Trophoblast cell (in vitro differentiated cells and primary cell): ENCODE results near the gene ASIC1.

Experiments
- DNase-seq, 2 donors: peaks; one replicate each; pipeline ENCODE4 v3.0.0-alpha.2; 2016
- H2AFZ ChIP-seq: 2 replicates; pipeline ENCODE4 v1.6.1; 2013; ENCODE audit warnings: low read length, moderate library complexity, mild to moderate bottlenecking; ENCODE audit not compliant: insufficient read depth, poor library complexity
- H2AK5ac ChIP-seq: 2 replicates; pipeline ENCODE4 v1.6.1; 2013; ENCODE audit warnings: mild to moderate bottlenecking, low read length
- H2BK120ac ChIP-seq: 2 replicates; pipeline ENCODE4 v1.6.1; 2013; ENCODE audit warnings: low read length, mild to moderate bottlenecking, moderate library complexity; ENCODE audit not compliant: insufficient read depth, poor library complexity
- H2BK12ac ChIP-seq: 2 replicates; pipeline ENCODE4 v1.6.1; 2013; ENCODE audit warnings: mild to moderate bottlenecking, low read length, moderate library complexity
- H2BK5ac ChIP-seq: 2 replicates; pipeline ENCODE4 v1.6.1; 2013; ENCODE audit warnings: low read length, low read depth, moderate library complexity, mild to moderate bottlenecking; ENCODE audit not compliant: poor library complexity
- H3K14ac ChIP-seq: 2 replicates; pipeline ENCODE4 v1.6.1; 2013; ENCODE audit warnings: mild to moderate bottlenecking, low read length
- H3K18ac ChIP-seq: 2 replicates; pipeline ENCODE4 v1.6.1; 2013; ENCODE audit warnings: mild to moderate bottlenecking, low read length
- H3K23ac ChIP-seq: 2 replicates; pipeline ENCODE4 v1.6.1; 2013; ENCODE audit warnings: low read length
- H3K27ac ChIP-seq: 2 replicates; pipeline ENCODE4 v1.5.1; 2013; ENCODE audit warnings: low read depth, mild to moderate bottlenecking, inconsistent platforms, low read length, moderate library complexity
- H3K27me3 ChIP-seq: 2 replicates; pipeline ENCODE4 v1.6.1; 2013; ENCODE audit warnings: inconsistent platforms, mild to moderate bottlenecking, low read length, moderate library complexity; ENCODE audit not compliant: insufficient read depth
- H3K36me3 ChIP-seq, 2 experiments: 1 replicate in 1 of 2; 2 replicates in 1 of 2; pipeline ENCODE4 v1.6.1; 2013; ENCODE audit warnings: low read length in 2 of 2, mild to moderate bottlenecking in 2 of 2, moderate library complexity in 1 of 2; ENCODE audit not compliant: insufficient read depth in 2 of 2, control insufficient read depth in 1 of 2
- H3K4ac ChIP-seq: 2 replicates; pipeline ENCODE4 v1.6.1; 2013; ENCODE audit warnings: low read depth, mild to moderate bottlenecking, low read length, moderate library complexity
- H3K4me1 ChIP-seq, 2 experiments: 1 replicate in 1 of 2; 2 replicates in 1 of 2; pipeline ENCODE4 v1.6.1; 2013; ENCODE audit warnings: low read length in 2 of 2, mild to moderate bottlenecking in 2 of 2, moderate library complexity in 1 of 2; ENCODE audit not compliant: insufficient read depth in 2 of 2, control insufficient read depth in 1 of 2
- H3K4me2 ChIP-seq: 2 replicates; pipeline ENCODE4 v1.6.1; 2013; ENCODE audit warnings: inconsistent platforms, mild to moderate bottlenecking, low read length, moderate library complexity
- H3K4me3 ChIP-seq: 2 replicates; pipeline ENCODE4 v1.5.1; 2013; ENCODE audit warnings: mild to moderate bottlenecking, low read depth, low read length, inconsistent platforms
- H3K79me1 ChIP-seq: one replicate; pipeline ENCODE4 v1.6.1; 2013; ENCODE audit warnings: low read length
- H3K79me2 ChIP-seq: 2 replicates; pipeline ENCODE4 v1.6.1; 2013; ENCODE audit warnings: low read length, mild to moderate bottlenecking; ENCODE audit not compliant: control insufficient read depth, insufficient read depth, poor library complexity
- H3K9ac ChIP-seq: 2 replicates; pipeline ENCODE4 v1.6.1; 2013; ENCODE audit warnings: mild to moderate bottlenecking, low read length
- H3K9me3 ChIP-seq: 2 replicates; pipeline ENCODE4 v1.6.1; 2013; ENCODE audit warnings: low read depth, mild to moderate bottlenecking, control low read depth, inconsistent platforms, low read length; ENCODE audit not compliant: insufficient read depth
- H4K12ac ChIP-seq: 2 replicates; pipeline ENCODE4 v1.6.1; 2013; ENCODE audit warnings: low read depth, mild to moderate bottlenecking, low read length, moderate library complexity
- H4K8ac ChIP-seq: 2 replicates; pipeline ENCODE4 v1.6.1; 2013; ENCODE audit warnings: low read depth, mild to moderate bottlenecking, low read length, moderate library complexity
- H4K91ac ChIP-seq: one replicate; pipeline ENCODE4 v1.6.1; 2013; ENCODE audit warnings: low read depth, mild to moderate bottlenecking, low read length, moderate library complexity
- WGBS: extraction: QIAGEN DNeasy Blood & Tissue Kit; methylation state at CpG from one replicate; pipeline ENCODE4 v1.1.7; 2013; ENCODE audit warnings: missing lambda C conversion rate; ENCODE audit not compliant: insufficient read length, insufficient coverage; ENCODE audit errors: extremely low coverage; 5-methylcytosine and 5-hydroxymethylcytosine counted together

Gene ASIC1

GRCh38 chr12:50112456-50113218 lies 55.2 kb downstream of the ASIC1 start:
- Histone ChIP-seq H3K14ac (peak overlapping the region; percentile 60), H2BK5ac (no peak overlapping the region), H3K79me2 (no peaks in the 10 kb centered on the region), H4K91ac (peak overlapping the region; percentile 33), H3K4ac (no peak overlapping the region), H4K8ac (peak overlapping the region; percentile 78), H3K4me3 (peak overlapping the region; percentile 98), H3K36me3 (peaks cover 0 to 2% of the 10 kb centered on the region in 2 experiments), H4K12ac (peak overlapping the region; percentile 55), H3K18ac (peak overlapping the region; percentile 10), H2BK120ac (no peak overlapping the region), H3K4me2 (peak overlapping the region; percentile 84), H3K9me3 (no peaks in the 10 kb centered on the region), H2BK12ac (no peak overlapping the region), H2AFZ (peak overlapping the region; percentile 27), H3K79me1 (peaks cover 5% of the 10 kb centered on the region), H3K27ac (peak overlapping the region; percentile 58), H3K9ac (peak overlapping the region; percentile 77), H2AK5ac (peak overlapping the region; percentile 36), H3K23ac (peak overlapping the region; percentile 22), H3K4me1 (peaks cover 12 to 14% of the 10 kb centered on the region in 2 experiments), H3K27me3 (no peaks in the 10 kb centered on the region)
- WGBS, result no CpG with 5 or more reads among the region's 26 CpGs
- peak in 1 of 2 donors; percentile 17 for DNase-seq

GRCh38 chr12:50117057-50117622 lies 59.7 kb downstream of the ASIC1 start:
- H4K12ac ChIP-seq, result no peak overlapping the region
- no peak overlapping the region for H2BK120ac ChIP-seq
- no peak overlapping the region for H4K91ac ChIP-seq
- WGBS, result no CpG with 5 or more reads among the region's 6 CpGs
- no peaks in the 10 kb centered on the region for H3K27me3 ChIP-seq
- H2BK5ac ChIP-seq, result no peak overlapping the region
- no peak for DNase-seq
- peak overlapping the region; percentile 14 for H3K4ac ChIP-seq
- peaks cover 2% of the 10 kb centered on the region in 2 experiments for H3K4me1 ChIP-seq
- H2AK5ac ChIP-seq, result no peak overlapping the region
- H3K4me3 ChIP-seq, result no peak overlapping the region
- no peak overlapping the region for H3K4me2 ChIP-seq
- no peak overlapping the region for H3K9ac ChIP-seq
- H3K79me1 ChIP-seq, result no peaks in the 10 kb centered on the region
- no peaks in the 10 kb centered on the region for H3K79me2 ChIP-seq
- no peak overlapping the region for H4K8ac ChIP-seq
- H2BK12ac ChIP-seq, result no peak overlapping the region
- no peaks in the 10 kb centered on the region for H3K9me3 ChIP-seq
- no peak overlapping the region for H3K14ac ChIP-seq
- H2AFZ ChIP-seq, result no peak overlapping the region
- H3K23ac ChIP-seq, result no peak overlapping the region
- H3K36me3 ChIP-seq, result peaks cover 4 to 6% of the 10 kb centered on the region in 2 experiments
- no peak overlapping the region for H3K27ac ChIP-seq
- H3K18ac ChIP-seq, result no peak overlapping the region

- Histone ChIP-seq H3K23ac (no peak overlapping the region), H3K27me3 (no peaks in the 10 kb centered on the region), H2BK120ac (no peak overlapping the region), H4K12ac (no peak overlapping the region), H2AK5ac (no peak overlapping the region), H2AFZ (no peak overlapping the region), H4K91ac (no peak overlapping the region), H3K4ac (no peak overlapping the region), H3K4me2 (no peak overlapping the region), H2BK12ac (no peak overlapping the region), H4K8ac (no peak overlapping the region), H3K4me3 (peak overlapping the region; percentile 33), H3K14ac (no peak overlapping the region), H3K18ac (no peak overlapping the region), H3K79me2 (no peaks in the 10 kb centered on the region), H3K79me1 (no peaks in the 10 kb centered on the region), H3K4me1 (no peaks in the 10 kb centered on the region), H3K9ac (no peak overlapping the region), H3K27ac (no peak overlapping the region), H3K36me3 (peaks cover 6 to 9% of the 10 kb centered on the region in 2 experiments), H2BK5ac (no peak overlapping the region), H3K9me3 (no peaks in the 10 kb centered on the region)
- no CpG with 5 or more reads among the region's 2 CpGs for WGBS
- no peak for DNase-seq
These were observed 62.0 kb downstream of the ASIC1 start for GRCh38 chr12:50119387-50119786.

- no peak overlapping the region for H2BK12ac ChIP-seq
- H4K8ac ChIP-seq, result no peak overlapping the region
- H3K27ac ChIP-seq, result no peak overlapping the region
- no peaks in the 10 kb centered on the region for H3K79me2 ChIP-seq
- H2AK5ac ChIP-seq, result no peak overlapping the region
- DNase-seq, result no peak
- WGBS, result no CpG with 5 or more reads among the region's 3 CpGs
- H3K4me2 ChIP-seq, result no peak overlapping the region
- no peak overlapping the region for H3K9ac ChIP-seq
- no peak overlapping the region for H4K12ac ChIP-seq
- no peaks in the 10 kb centered on the region for H3K9me3 ChIP-seq
- H2BK120ac ChIP-seq, result no peak overlapping the region
- H3K27me3 ChIP-seq, result no peaks in the 10 kb centered on the region
- no peaks in the 10 kb centered on the region for H3K79me1 ChIP-seq
- no peak overlapping the region for H2AFZ ChIP-seq
- H3K23ac ChIP-seq, result no peak overlapping the region
- no peak overlapping the region for H3K18ac ChIP-seq
- peaks cover 4 to 9% of the 10 kb centered on the region in 2 experiments for H3K36me3 ChIP-seq
- H3K4me3 ChIP-seq, result no peak overlapping the region
- H2BK5ac ChIP-seq, result no peak overlapping the region
- H3K14ac ChIP-seq, result no peak overlapping the region
- H4K91ac ChIP-seq, result no peak overlapping the region
- H3K4ac ChIP-seq, result no peak overlapping the region
- H3K4me1 ChIP-seq, result no peaks in the 10 kb centered on the region
These were observed 63.1 kb downstream of the ASIC1 start for GRCh38 chr12:50120521-50120920.
